K562 (cell line): Measurements from ENCODE around the gene TRIOBP. TPM values are rescaled to one million over a fixed set of nuclear protein-coding genes. Genes with fewer than 3 reads are reported as not detected.
A peak's percentile ranks its signal among the peaks of the same experiment; 100 is the strongest.

Experiments used
- ATAC-seq: fragments of 200-7000 bp; cut with Tn5 transposase; 3 replicates; pipeline ENCODE4 v1.9.1; 2020; ENCODE audit warnings: moderate library complexity
- BruUV-seq: library from RNA; stranded (reverse); fragments of 400-500 nt; replicated peaks from 2 replicates; lab custom pipeline; 2021; lab: Mats Ljungman, UMichigan
- CTCF ChIA-PET: fragments of 300-600 bp; formaldehyde crosslinking; extraction: SDS; loops from one replicate; lab custom pipeline; 2021; ENCODE audit warnings: low intra/inter-chr PET ratio; lab: Yijun Ruan, JAX
- POLR2A ChIA-PET: fragments of 300-600, 350-650 bp; sonication (Branson Sonifier 250); formaldehyde crosslinking; extraction: SDS; loops from one replicate; lab custom pipeline; 2021; ENCODE audit warnings: antibody characterized with exemption, inconsistent platforms; lab: Yijun Ruan, JAX
- DNase-seq, 4 experiments: peaks; one replicate each; pipeline versions ENCODE4 v3.0.0 to v3.0.0-alpha.2; 2011 to 2018; ENCODE audit warnings: low spot score in 3 of 4, mixed read lengths in 3 of 4; ENCODE audit errors: extremely low read depth in 1 of 4
- FAIRE-seq: peaks from 2 replicates; lab custom pipeline; 2011; peaks lifted over from hg19 to GRCh38; lab: Jason Lieb, UNC
- H2AFZ ChIP-seq: 2 replicates; pipeline ENCODE4 v1.6.0; 2011; ENCODE audit warnings: low read depth, low read length, control low read depth, inconsistent platforms
- H3K27ac ChIP-seq: fragments of 200-600 bp; 3 replicates; pipeline ENCODE4 v1.8.0; 2011; ENCODE audit warnings: low read depth, mild to moderate bottlenecking, control low read depth, inconsistent platforms, low read length, moderate library complexity, mixed read lengths; ENCODE audit errors: extremely low read depth
- H3K27me3 ChIP-seq, 2 experiments: fragments of 300-600 bp in 1 of 2; 2 replicates in 1 of 2; 3 replicates in 1 of 2; pipeline versions ENCODE4 v1.6.0 to v1.8.0; 2011; ENCODE audit warnings: inconsistent platforms in 2 of 2, low read length in 2 of 2, mild to moderate bottlenecking in 1 of 2, mixed read lengths in 1 of 2, moderate library complexity in 1 of 2; ENCODE audit not compliant: control insufficient read depth in 2 of 2, insufficient read depth in 2 of 2
- H3K36me3 ChIP-seq: fragments of 300-600 bp; 3 replicates; pipeline ENCODE4 v1.8.0; 2011; ENCODE audit warnings: mild to moderate bottlenecking, low read length, inconsistent platforms; ENCODE audit not compliant: control insufficient read depth, insufficient read depth
- H3K4me1 ChIP-seq, 2 experiments: fragments of 200-600 bp in 1 of 2; replicated peaks in 1 of 2; 2 replicates in 1 of 2; 3 replicates in 1 of 2; pipeline versions ENCODE4 v1.5.1 to v1.8.0; 2011; ENCODE audit warnings: inconsistent platforms in 2 of 2, low read length in 2 of 2, mild to moderate bottlenecking in 1 of 2, mixed read lengths in 1 of 2, moderate library complexity in 1 of 2; ENCODE audit not compliant: control insufficient read depth in 2 of 2, insufficient read depth in 2 of 2
- H3K4me2 ChIP-seq: 2 replicates; pipeline ENCODE4 v1.6.1; 2011; ENCODE audit warnings: low read length, control low read depth, inconsistent platforms, mixed read lengths; ENCODE audit not compliant: insufficient read depth
- H3K4me3 ChIP-seq: fragments of 200-600 bp; sonication (generic), shearing (Covaris generic); 2 replicates; pipeline ENCODE4 v1.5.1; 2016; ENCODE audit warnings: control low read depth, inconsistent platforms
- H3K79me2 ChIP-seq: fragments of 200-600 bp; 3 replicates; pipeline ENCODE4 v1.8.0; 2011; ENCODE audit warnings: low read length, inconsistent platforms; ENCODE audit not compliant: control insufficient read depth, insufficient read depth
- H3K9ac ChIP-seq, 2 experiments: 2 replicates each; pipeline versions ENCODE4 v1.6.0 to v1.6.1; 2011; ENCODE audit warnings: low read depth in 2 of 2, low read length in 2 of 2, control low read depth in 1 of 2, inconsistent platforms in 1 of 2, mild to moderate bottlenecking in 1 of 2, mixed read lengths in 1 of 2; ENCODE audit not compliant: insufficient read depth in 1 of 2
- H3K9me1 ChIP-seq: one replicate; pipeline ENCODE4 v1.6.0; 2011; ENCODE audit warnings: inconsistent platforms, mild to moderate bottlenecking, low read length, moderate library complexity; ENCODE audit not compliant: control insufficient read depth, insufficient read depth
- H3K9me3 ChIP-seq: replicated peaks from 2 replicates; pipeline ENCODE4 v1.5.1; 2011; ENCODE audit warnings: low read depth, low read length, inconsistent platforms; ENCODE audit not compliant: control insufficient read depth, insufficient read depth
- H4K20me1 ChIP-seq: replicated peaks from 2 replicates; pipeline ENCODE4 v1.6.1; 2011; ENCODE audit warnings: low read length, inconsistent platforms, mixed read lengths; ENCODE audit not compliant: control insufficient read depth, insufficient read depth
- FOSL1 ChIP-seq: fragments of 200-800 bp; sonication (Bioruptor generic); conservative IDR thresholded peaks from 2 replicates; pipeline ENCODE4 v1.6.1; 2016; ENCODE audit warnings: missing genetic modification characterization, missing compliant biosample characterization
- KAT7 ChIP-seq: sonication (generic); formaldehyde crosslinking; IDR thresholded peaks from 2 replicates; pipeline ENCODE4 v1.8.0; 2022; ENCODE audit warnings: missing genetic modification reagents, mild to moderate bottlenecking, borderline replicate concordance
- PTTG1 ChIP-seq: fragments of 450-650 bp; IDR thresholded peaks from 2 replicates; pipeline ENCODE4 v1.6.1; 2016; ENCODE audit warnings: low read depth, mild to moderate bottlenecking, missing genetic modification characterization, missing compliant biosample characterization
- SMARCC2 ChIP-seq: fragments of 450-650 bp; IDR thresholded peaks from 2 replicates; pipeline ENCODE4 v1.6.1; 2017; ENCODE audit warnings: antibody characterized with exemption, moderate library complexity, mild to moderate bottlenecking, low read depth
- SPI1 ChIP-seq: IDR thresholded peaks from 2 replicates; pipeline ENCODE4 v1.6.1; 2011; ENCODE audit warnings: low read depth, low read length, control low read depth, borderline replicate concordance
- SRSF7 ChIP-seq: fragments of 200-400 bp; formaldehyde crosslinking; optimal IDR thresholded peaks from 2 replicates; pipeline ENCODE3; 2017; ENCODE audit warnings: mild to moderate bottlenecking, low read depth, low read length
- ZBTB17 ChIP-seq: fragments of 450-650 bp; formaldehyde crosslinking; IDR thresholded peaks from 2 replicates; pipeline ENCODE4 v1.4.0; 2020; ENCODE audit warnings: mild to moderate bottlenecking
- ZNF12 ChIP-seq: sonication (generic); formaldehyde crosslinking; IDR thresholded peaks from 2 replicates; pipeline ENCODE4 v1.4.0; 2020; ENCODE audit warnings: mild to moderate bottlenecking, missing genetic modification reagents
- ZNF551 ChIP-seq: fragments of 250-450 bp; sonication (Bioruptor Pico); IDR thresholded peaks from 2 replicates; pipeline ENCODE4 v1.5.0; 2021; ENCODE audit warnings: mild to moderate bottlenecking, moderate library complexity
- WGBS: fragments of 100-300 bp; shearing (Covaris generic); methylation state at CpG from one replicate; pipeline ENCODE4 v1.1.6; 2016; ENCODE audit warnings: low coverage, mixed read lengths; ENCODE audit not compliant: insufficient coverage; ENCODE audit errors: missing lambda C conversion rate; 5-methylcytosine and 5-hydroxymethylcytosine counted together
- in situ Hi-C: fragments of 300-500 bp; cut with MboI; formaldehyde crosslinking; loops from 4 replicates; pipeline ENCODE4 v1.15.0; 2018; ENCODE audit warnings: inconsistent platforms, mixed read lengths
- intact Hi-C: fragments of 100-400 bp; cut with micrococcal nuclease; formaldehyde crosslinking; loops from 2 replicates; pipeline ENCODE4 v1.14.2; 2022
- polyA plus RNA-seq, 8 experiments: library from polyadenylated mRNA; depleted of rRNA in 4 of 8; stranded (reverse) in 5 of 8; unstranded in 3 of 8; fragments of >200 nt; fragmentation: Nextera tagmentation in 2 of 8; fragmentation: Illumina TruSeq in 1 of 8; extraction: Ambion mirVana in 2 of 8; extraction: Trizol in 1 of 8; gene quantifications; 2 replicates each; pipeline versions ENCODE4 v1.2.1 to v1.2.3, GENCODE V29; 2011 to 2014; ENCODE audit warnings: inconsistent platforms in 1 of 8, missing spikeins in 1 of 8
- total RNA-seq, 7 experiments: library from RNA; depleted of rRNA in 6 of 7; stranded (reverse); fragments of >200 nt in 6 of 7; fragmentation: Illumina TruSeq in 2 of 7; extraction: Trizol in 2 of 7; gene quantifications; 2 replicates each; pipeline versions ENCODE4 v1.2.1 to v1.2.3, GENCODE V29; 2011 to 2021; ENCODE audit warnings: low replicate concordance in 1 of 7
- TF ChIP-seq, protein P1 (sequence below): fragments of 250-450 bp; sonication (Bioruptor Pico); IDR thresholded peaks from 2 replicates; pipeline ENCODE4 v1.8.0; 2022; ENCODE audit warnings: moderate library complexity, mild to moderate bottlenecking, inconsistent platforms
- TF ChIP-seq, protein P2 (sequence below): fragments of 450-650 bp; formaldehyde crosslinking; IDR thresholded peaks from 2 replicates; pipeline ENCODE4 v1.4.0; 2020; ENCODE audit warnings: mild to moderate bottlenecking, moderate library complexity
- TF ChIP-seq, protein P3 (sequence below): fragments of 450-650 bp; IDR thresholded peaks from 2 replicates; pipeline ENCODE4 v1.6.1; 2016; ENCODE audit warnings: mild to moderate bottlenecking

The TRIOBP gene
- total and polyA plus RNA-seq, 9 of the 15 experiments (the other 6 are each of a cell fraction or from before 2014, with no cell fraction given): 0.24 to 13.8 (median 5.5) TPM

DNA sequence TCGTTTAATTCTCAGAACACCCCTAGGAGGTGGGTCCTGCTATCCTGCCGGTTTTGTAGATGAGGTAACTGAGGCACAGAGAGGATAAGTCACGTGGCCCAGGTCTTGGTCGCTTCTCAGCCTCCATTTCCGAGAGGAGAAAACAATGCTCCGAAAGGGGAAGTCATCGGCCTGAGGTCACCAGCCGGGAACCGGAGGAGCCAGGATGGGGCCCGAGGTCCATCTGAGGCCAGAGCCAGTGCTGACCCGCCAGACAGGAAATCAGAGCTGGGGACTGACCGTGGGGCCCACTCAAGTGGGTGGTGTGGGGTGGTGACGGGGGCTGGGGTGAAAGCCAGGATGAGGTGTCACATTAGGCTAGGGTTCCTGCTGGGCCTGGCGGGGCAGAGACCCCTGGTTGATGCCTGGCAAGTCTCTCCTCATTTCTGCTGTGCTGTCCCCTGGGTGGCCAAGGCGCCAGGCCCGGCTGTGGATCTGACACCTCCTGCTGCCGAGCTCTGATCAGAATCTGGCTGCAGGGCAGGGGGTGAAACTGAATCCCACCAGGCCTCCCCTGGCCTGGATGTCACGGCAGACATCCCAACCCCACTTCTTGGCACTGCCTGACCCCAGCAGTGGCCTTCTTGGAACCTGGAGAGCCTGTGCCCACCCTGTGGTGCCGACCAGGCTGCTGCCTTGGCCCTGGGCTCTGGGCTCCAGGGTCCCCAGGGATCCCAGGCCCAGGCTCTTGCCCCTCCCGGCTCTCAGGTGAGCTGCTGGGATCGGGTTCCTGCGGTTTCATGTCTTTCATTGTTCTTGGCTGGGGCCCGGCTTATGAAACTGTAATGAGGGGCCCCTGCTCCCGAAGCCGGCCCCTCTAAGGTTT, 12.0 kb downstream of the TRIOBP start (continued):
- TF ChIP-seq, protein P1, sequence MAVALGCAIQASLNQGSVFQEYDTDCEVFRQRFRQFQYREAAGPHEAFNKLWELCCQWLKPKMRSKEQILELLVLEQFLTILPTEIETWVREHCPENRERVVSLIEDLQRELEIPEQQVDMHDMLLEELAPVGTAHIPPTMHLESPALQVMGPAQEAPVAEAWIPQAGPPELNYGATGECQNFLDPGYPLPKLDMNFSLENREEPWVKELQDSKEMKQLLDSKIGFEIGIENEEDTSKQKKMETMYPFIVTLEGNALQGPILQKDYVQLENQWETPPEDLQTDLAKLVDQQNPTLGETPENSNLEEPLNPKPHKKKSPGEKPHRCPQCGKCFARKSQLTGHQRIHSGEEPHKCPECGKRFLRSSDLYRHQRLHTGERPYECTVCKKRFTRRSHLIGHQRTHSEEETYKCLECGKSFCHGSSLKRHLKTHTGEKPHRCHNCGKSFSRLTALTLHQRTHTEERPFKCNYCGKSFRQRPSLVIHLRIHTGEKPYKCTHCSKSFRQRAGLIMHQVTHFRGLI (CRISPR knock-in tag): no peak
- no peak for TF ChIP-seq SMARCC2
- TF ChIP-seq KAT7 (CRISPR knock-in tag): no peak
- peak; percentile 77 for TF ChIP-seq SPI1
- no peak for TF ChIP-seq ZNF551

DNA sequence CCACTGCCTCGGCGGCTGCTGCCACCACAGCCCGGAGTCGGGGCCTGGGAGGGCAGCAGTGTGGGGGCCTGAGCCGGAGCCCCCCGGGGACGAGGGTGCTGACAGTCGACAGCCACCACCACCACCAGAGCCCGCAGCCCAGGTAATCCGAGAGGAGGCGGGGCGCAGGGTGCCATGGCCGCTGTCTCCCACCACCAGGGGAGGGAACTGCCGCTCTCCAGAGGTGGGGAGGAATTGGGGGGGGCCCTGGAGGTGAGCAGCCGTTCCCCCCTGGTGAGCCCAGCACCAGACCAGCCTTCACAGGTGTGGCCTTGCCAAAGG, 12.6 kb downstream of the TRIOBP start:
- Histone ChIP-seq H4K20me1 (no peaks in the 10 kb centered on the region), H3K4me1 (peaks cover 0 to 23% of the 10 kb centered on the region in 2 experiments; a peak in 2 of 5 replicates), H3K4me2 (no peak overlapping the region), H3K27ac (no peak overlapping the region), H3K36me3 (no peaks in the 10 kb centered on the region), H3K9me1 (no peaks in the 10 kb centered on the region), H2AFZ (no peak overlapping the region), H3K4me3 (no peak overlapping the region), H3K9ac (no peak overlapping the region), H3K9me3 (no peaks in the 10 kb centered on the region), H3K79me2 (no peaks in the 10 kb centered on the region), H3K27me3 (no peaks in the 10 kb centered on the region)
- POLR2A ChIA-PET: no interaction called here
- WGBS: 74% methylated on average over 6 of the region's 15 CpGs
- in situ Hi-C loops (no loop called here), intact Hi-C loops (no loop called here)
- CTCF ChIA-PET: no interaction called here
- ATAC-seq (no peak), FAIRE-seq (no peak), DNase-seq (no peak)
- BruUV-seq: no TSS peak
- no peak for TF ChIP-seq ZNF12 (CRISPR knock-in tag)
- TF ChIP-seq, protein P2, sequence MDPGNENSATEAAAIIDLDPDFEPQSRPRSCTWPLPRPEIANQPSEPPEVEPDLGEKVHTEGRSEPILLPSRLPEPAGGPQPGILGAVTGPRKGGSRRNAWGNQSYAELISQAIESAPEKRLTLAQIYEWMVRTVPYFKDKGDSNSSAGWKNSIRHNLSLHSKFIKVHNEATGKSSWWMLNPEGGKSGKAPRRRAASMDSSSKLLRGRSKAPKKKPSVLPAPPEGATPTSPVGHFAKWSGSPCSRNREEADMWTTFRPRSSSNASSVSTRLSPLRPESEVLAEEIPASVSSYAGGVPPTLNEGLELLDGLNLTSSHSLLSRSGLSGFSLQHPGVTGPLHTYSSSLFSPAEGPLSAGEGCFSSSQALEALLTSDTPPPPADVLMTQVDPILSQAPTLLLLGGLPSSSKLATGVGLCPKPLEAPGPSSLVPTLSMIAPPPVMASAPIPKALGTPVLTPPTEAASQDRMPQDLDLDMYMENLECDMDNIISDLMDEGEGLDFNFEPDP (CRISPR knock-in tag): no peak
- TF ChIP-seq FOSL1 (tag): no peak
- no peak for TF ChIP-seq PTTG1
- TF ChIP-seq SRSF7: no peak
- no peak for TF ChIP-seq ZBTB17 (CRISPR knock-in tag)
- TF ChIP-seq, protein P3, sequence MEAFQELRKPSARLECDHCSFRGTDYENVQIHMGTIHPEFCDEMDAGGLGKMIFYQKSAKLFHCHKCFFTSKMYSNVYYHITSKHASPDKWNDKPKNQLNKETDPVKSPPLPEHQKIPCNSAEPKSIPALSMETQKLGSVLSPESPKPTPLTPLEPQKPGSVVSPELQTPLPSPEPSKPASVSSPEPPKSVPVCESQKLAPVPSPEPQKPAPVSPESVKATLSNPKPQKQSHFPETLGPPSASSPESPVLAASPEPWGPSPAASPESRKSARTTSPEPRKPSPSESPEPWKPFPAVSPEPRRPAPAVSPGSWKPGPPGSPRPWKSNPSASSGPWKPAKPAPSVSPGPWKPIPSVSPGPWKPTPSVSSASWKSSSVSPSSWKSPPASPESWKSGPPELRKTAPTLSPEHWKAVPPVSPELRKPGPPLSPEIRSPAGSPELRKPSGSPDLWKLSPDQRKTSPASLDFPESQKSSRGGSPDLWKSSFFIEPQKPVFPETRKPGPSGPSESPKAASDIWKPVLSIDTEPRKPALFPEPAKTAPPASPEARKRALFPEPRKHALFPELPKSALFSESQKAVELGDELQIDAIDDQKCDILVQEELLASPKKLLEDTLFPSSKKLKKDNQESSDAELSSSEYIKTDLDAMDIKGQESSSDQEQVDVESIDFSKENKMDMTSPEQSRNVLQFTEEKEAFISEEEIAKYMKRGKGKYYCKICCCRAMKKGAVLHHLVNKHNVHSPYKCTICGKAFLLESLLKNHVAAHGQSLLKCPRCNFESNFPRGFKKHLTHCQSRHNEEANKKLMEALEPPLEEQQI: no peak
